Breast epithelium (tissue), 3 donors: ENCODE data around the gene SIK1.
"Not testable (repeated sequence)": the region's sequence is repeated elsewhere in the genome, so short reads cannot be mapped to it uniquely, and the experiment has no call there.

Experiments
- POLR2A ChIP-seq: fragments of 450-650 bp; IDR thresholded peaks from one replicate; pipeline ENCODE4 v1.6.1; 2016; ENCODE audit warnings: antibody characterized with exemption, mild to moderate bottlenecking, moderate library complexity
- TF ChIP-seq, protein P1 (sequence below), 3 donors: fragments of 450-650 bp; IDR thresholded peaks; one replicate each; pipeline ENCODE4 v1.5.1; 2016 to 2017; ENCODE audit warnings: antibody characterized with exemption in 3 of 3, mild to moderate bottlenecking in 3 of 3, moderate library complexity in 3 of 3

DNA sequence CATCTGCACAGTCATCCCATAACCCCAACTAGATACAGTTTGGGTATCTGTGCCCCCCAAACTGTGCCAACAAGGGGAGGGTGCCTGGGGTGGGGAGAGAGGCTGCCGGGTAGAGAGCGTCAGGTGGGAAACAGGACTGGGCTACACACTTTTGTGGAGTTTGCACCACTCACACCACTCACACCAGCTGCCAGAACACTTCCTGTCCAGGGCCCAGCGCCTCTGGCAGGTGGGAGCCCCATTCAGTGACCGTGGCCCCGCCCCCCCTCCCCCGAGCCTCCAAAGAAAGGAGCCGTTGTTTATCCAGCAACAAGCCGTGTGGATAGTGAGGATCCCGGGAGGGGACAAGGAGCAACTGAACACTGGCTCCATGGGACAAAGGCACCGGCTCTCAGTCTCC lies 44.0 kb downstream of the SIK1 start:
- TF ChIP-seq, protein P1, sequence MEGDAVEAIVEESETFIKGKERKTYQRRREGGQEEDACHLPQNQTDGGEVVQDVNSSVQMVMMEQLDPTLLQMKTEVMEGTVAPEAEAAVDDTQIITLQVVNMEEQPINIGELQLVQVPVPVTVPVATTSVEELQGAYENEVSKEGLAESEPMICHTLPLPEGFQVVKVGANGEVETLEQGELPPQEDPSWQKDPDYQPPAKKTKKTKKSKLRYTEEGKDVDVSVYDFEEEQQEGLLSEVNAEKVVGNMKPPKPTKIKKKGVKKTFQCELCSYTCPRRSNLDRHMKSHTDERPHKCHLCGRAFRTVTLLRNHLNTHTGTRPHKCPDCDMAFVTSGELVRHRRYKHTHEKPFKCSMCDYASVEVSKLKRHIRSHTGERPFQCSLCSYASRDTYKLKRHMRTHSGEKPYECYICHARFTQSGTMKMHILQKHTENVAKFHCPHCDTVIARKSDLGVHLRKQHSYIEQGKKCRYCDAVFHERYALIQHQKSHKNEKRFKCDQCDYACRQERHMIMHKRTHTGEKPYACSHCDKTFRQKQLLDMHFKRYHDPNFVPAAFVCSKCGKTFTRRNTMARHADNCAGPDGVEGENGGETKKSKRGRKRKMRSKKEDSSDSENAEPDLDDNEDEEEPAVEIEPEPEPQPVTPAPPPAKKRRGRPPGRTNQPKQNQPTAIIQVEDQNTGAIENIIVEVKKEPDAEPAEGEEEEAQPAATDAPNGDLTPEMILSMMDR (IDR thresholded peaks at IDR 0.05) = not testable (repeated sequence)
- not testable (repeated sequence) for TF ChIP-seq POLR2A
